Colonic mucosa (tissue), 4 donors: Measurements from ENCODE around the gene ERBB4. TPM values are rescaled to one million over a fixed set of nuclear protein-coding genes. Genes with fewer than 3 reads are reported as not detected.

Experiments
- DNase-seq: peaks from one replicate; pipeline ENCODE4 v3.0.0-alpha.2; 2020
- H3K27ac ChIP-seq: fragments of 200-600 bp; one replicate; pipeline ENCODE4 v1.8.0; 2021
- H3K27me3 ChIP-seq: fragments of 200-600 bp; one replicate; pipeline ENCODE4 v1.8.0; 2021
- H3K36me3 ChIP-seq: fragments of 200-600 bp; one replicate; pipeline ENCODE4 v1.8.0; 2021
- H3K4me1 ChIP-seq: fragments of 200-600 bp; one replicate; pipeline ENCODE4 v1.8.0; 2021; ENCODE audit warnings: mild to moderate bottlenecking
- H3K4me3 ChIP-seq: fragments of 200-600 bp; one replicate; pipeline ENCODE4 v1.8.0; 2021
- H3K9ac ChIP-seq, 2 donors: one replicate each; pipeline ENCODE4 v1.7.0; 2013; ENCODE audit warnings: control low read depth in 2 of 2, low read depth in 2 of 2, low read length in 2 of 2
- H3K9me3 ChIP-seq: fragments of 200-600 bp; one replicate; pipeline ENCODE4 v1.8.0; 2021
- intact Hi-C: fragments of 100-400 bp; cut with DNase I; formaldehyde crosslinking; loops from one replicate; pipeline ENCODE4 v1.14.1; 2022
- total RNA-seq, 2 donors: library from RNA; stranded (reverse); fragmentation: NEBNext Ultra II Directional in 1 of 2; extraction: Animal tissue kit (Norgen Biotek cat#: 25700) in 1 of 2; gene quantifications; one replicate each; pipeline ENCODE4 v1.2.1, GENCODE V29; 2021
- TF ChIP-seq, protein P1 (sequence below): fragments of 200-600 bp; IDR thresholded peaks from one replicate; pipeline ENCODE4 v1.8.0; 2022; ENCODE audit warnings: antibody characterized with exemption, mild to moderate bottlenecking
- donor health status: healthy.
- donor health status: DM: no; HTN: no; CAD: no.
- donor health status: DM: no; HTN: no; CAD: no.

ERBB4 gene
- total RNA-seq, 2 donors from 2014 or later = 0.05 to 0.07 TPM

DNA sequence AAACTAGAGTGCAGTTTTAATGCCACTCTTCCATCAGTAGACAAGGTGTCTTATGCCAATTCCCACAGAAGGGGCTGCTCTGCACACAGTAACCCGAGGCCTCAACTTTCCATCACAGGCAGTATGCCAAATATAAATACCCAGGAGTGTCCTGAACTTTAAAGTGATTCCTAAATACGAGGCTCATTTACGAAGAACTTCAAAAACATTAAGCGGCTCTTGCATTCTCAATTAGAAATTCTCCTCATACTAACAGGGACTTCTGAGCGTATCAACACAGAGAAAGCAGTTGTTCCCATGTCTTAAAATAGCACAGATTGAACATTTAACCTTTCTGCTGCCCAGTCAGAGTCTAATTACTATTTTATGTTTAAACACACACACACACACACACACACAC lies 638.6 kb downstream of the ERBB4 start:
- no peaks in the 10 kb centered on the region for H3K36me3 ChIP-seq
- no peak overlapping the region for H3K4me3 ChIP-seq
- no peak overlapping the region for H3K27ac ChIP-seq
- H3K9me3 ChIP-seq = no peaks in the 10 kb centered on the region
- H3K27me3 ChIP-seq = no peaks in the 10 kb centered on the region
- intact Hi-C loops = no loop called here
- H3K4me1 ChIP-seq = no peaks in the 10 kb centered on the region
- H3K9ac ChIP-seq = no peak overlapping the region
- TF ChIP-seq, protein P1, sequence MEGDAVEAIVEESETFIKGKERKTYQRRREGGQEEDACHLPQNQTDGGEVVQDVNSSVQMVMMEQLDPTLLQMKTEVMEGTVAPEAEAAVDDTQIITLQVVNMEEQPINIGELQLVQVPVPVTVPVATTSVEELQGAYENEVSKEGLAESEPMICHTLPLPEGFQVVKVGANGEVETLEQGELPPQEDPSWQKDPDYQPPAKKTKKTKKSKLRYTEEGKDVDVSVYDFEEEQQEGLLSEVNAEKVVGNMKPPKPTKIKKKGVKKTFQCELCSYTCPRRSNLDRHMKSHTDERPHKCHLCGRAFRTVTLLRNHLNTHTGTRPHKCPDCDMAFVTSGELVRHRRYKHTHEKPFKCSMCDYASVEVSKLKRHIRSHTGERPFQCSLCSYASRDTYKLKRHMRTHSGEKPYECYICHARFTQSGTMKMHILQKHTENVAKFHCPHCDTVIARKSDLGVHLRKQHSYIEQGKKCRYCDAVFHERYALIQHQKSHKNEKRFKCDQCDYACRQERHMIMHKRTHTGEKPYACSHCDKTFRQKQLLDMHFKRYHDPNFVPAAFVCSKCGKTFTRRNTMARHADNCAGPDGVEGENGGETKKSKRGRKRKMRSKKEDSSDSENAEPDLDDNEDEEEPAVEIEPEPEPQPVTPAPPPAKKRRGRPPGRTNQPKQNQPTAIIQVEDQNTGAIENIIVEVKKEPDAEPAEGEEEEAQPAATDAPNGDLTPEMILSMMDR = no peak
- DNase-seq = no peak

DNA sequence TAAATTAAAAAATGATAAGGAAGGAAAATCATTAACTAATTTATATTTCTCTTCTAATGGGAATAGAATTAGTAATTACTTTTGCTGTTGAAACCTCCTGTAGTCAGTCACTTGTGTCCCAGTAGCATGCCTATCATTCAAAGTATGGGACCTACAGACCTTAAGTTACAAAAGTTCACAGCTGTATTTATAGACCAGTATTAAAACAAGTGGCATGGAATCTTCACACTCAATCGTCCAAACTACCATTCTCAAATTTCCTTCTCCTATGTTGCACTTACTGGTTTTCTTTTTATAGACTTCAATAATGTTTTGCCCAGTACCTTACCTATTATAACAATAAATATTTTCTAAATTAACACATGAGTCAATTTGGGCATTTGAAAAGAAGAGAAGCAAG lies 639.9 kb downstream of the ERBB4 start:
- H3K4me3 ChIP-seq = no peak overlapping the region
- intact Hi-C loops = no loop called here
- no peak for DNase-seq
- no peaks in the 10 kb centered on the region for H3K4me1 ChIP-seq
- TF ChIP-seq, protein P1 = no peak
- H3K9ac ChIP-seq = no peak overlapping the region
- no peaks in the 10 kb centered on the region for H3K9me3 ChIP-seq
- no peaks in the 10 kb centered on the region for H3K36me3 ChIP-seq
- H3K27ac ChIP-seq = no peak overlapping the region
- H3K27me3 ChIP-seq = no peaks in the 10 kb centered on the region

DNA sequence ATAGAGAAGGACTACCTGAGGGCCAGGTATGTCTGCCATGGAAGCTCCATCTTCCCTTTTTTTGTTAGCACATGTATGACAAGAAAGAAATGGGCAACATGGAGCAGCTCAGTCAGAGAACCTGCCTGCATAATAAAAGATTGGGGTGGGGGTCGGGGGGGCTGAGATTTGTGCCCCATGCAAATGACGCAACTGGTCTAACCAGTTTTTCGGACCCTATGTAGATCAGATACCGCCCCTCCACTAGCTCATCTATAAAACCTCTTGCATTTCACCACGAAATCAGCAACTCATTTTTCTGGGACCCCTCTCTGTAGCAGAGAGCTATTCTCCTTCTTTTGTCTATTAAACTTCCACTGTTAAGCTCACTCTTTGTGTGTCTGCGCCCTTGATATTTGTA lies 657.2 kb downstream of the ERBB4 start:
- Histone ChIP-seq H3K4me3 (no peak overlapping the region), H3K4me1 (no peaks in the 10 kb centered on the region), H3K27ac (no peak overlapping the region), H3K36me3 (no peaks in the 10 kb centered on the region), H3K9ac (no peak overlapping the region), H3K9me3 (no peaks in the 10 kb centered on the region), H3K27me3 (no peaks in the 10 kb centered on the region)
- intact Hi-C loops = no loop called here
- no peak for DNase-seq
- TF ChIP-seq, protein P1 = no peak

DNA sequence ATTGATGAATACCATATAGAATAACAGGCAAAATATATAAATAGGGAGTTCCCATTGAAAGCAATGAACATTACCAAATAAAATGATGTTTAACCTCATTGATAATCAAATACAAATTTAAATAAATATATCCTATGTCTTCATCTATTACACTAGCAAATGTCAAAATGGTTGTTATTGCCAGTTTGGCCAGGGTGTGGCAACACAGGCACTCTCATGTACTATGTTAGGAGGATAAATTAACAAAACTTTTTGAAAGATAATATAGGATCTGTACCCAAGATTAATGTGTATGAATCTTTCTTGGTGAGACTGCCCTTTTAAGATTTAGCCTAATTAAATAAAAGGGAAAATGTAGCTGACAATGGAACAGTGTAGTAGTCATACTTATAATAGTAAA lies 659.3 kb downstream of the ERBB4 start:
- Histone ChIP-seq H3K27ac (no peak overlapping the region), H3K9me3 (no peaks in the 10 kb centered on the region), H3K27me3 (no peaks in the 10 kb centered on the region), H3K4me1 (no peaks in the 10 kb centered on the region), H3K9ac (no peak overlapping the region), H3K4me3 (no peak overlapping the region), H3K36me3 (no peaks in the 10 kb centered on the region)
- intact Hi-C loops = loop anchor here (5.0 kb wide), 1 partner anchor 248 kb away; no protein-coding TSS in a partner anchor
- TF ChIP-seq, protein P1 = no peak
- DNase-seq = no peak

DNA sequence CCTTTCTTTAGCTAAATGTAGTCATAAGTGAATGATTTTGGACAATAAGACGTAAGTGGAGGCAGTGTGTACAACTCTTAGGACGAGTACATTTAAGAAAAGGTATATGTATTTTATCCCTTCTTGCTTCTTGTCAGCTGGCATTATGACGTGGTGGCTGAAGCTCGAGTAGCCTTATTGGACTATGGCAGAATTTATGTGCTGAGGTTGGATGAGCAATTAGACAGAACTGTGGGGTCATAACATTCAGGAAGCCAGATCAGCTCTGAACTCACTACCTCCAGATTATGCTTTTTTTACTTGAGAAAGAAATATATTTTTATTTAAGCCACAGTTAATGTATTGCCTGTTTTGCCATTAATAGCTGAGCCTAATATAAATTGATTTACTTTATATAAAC lies 661.5 kb downstream of the ERBB4 start:
- H3K36me3 ChIP-seq = no peaks in the 10 kb centered on the region
- H3K27me3 ChIP-seq = no peaks in the 10 kb centered on the region
- no peak for DNase-seq
- H3K4me3 ChIP-seq = no peak overlapping the region
- TF ChIP-seq, protein P1 = no peak
- H3K4me1 ChIP-seq = no peaks in the 10 kb centered on the region
- H3K9ac ChIP-seq = no peak overlapping the region
- H3K9me3 ChIP-seq = no peaks in the 10 kb centered on the region
- intact Hi-C loops = loop anchor here (5.0 kb wide), 1 partner anchor 250 kb away; no protein-coding TSS in a partner anchor
- H3K27ac ChIP-seq = no peak overlapping the region
